Measurements from ENCODE around the gene RASGRP3.

The RASGRP3 gene

DNA sequence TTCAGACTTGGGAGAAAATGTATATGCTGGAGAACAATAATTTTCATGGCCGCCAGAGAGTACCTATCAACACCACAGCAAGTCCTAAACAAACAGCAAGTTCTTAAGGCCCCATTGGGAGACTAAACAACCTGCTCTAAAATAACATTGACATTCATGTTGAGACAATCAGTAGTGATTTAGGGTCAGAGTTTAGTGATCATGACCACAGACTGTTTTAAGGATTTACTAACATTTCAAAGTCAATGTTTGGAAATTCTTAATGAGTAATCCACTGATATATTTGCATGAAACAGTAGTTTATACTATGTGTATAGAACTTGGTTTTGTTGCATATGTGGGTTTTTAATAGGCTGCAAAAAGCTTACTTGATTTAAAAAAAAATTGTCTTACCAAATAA lies 34.7 kb downstream of the RASGRP3 start:
- Histone ChIP-seq H3K36me3 (no peaks in the 10 kb centered on the region), H3K27me3 (no peaks in the 10 kb centered on the region), H3K4me3 (ENCODE audit: low read depth in 1 of 2, low read length in 1 of 2) (no peak overlapping the region), H3K4me1 (ENCODE audit: control insufficient read depth in 1 of 2, insufficient read depth in 1 of 2, low read depth in 1 of 2, low read length in 1 of 2) (no peaks in the 10 kb centered on the region), H3K27ac (no peak overlapping the region), H3K9me3 (no peaks in the 10 kb centered on the region)
- no peak for TF ChIP-seq CTCF (IDR thresholded peaks at IDR 0.05)

DNA sequence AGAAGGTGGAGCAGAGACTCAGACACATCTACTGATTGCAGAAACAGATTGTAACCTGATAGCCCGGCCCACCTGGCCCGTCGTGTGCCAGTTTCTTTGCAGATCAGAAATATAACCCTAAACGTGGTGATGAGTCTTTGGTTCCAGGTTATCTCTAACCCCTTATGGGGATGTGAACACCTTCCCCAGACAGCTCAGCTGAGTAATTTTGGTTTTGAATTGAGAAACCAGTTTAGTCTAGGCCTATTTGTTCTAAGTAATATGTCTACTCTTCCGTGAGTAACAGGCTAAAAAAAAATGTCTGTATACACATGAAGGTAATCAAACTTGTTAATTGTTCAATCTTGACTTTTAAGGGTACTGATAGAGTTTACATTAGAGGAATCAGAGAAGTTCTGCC lies 35.7 kb downstream of the RASGRP3 start:
- H3K36me3 ChIP-seq = no peaks in the 10 kb centered on the region
- no peak for TF ChIP-seq CTCF (IDR thresholded peaks at IDR 0.05)

DNA sequence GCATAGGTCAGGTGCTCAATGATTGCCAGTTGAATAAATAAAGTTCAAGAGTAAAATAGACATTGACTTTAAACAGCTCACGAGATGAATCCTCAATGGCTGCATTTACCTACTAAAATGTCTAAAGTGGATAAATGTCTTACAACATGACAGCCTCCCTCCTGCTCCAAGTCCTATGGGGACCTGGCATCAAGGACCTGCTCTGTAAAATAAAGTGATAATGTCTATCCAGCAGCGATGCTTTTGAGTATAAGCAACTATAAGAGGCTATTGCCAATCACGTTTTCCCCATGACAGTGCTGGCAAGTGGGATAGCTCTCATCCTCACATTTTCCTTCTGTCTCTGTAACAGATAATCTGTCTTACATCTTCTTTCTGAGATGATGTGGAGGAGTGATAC lies 37.0 kb downstream of the RASGRP3 start:
- TF ChIP-seq CTCF (IDR thresholded peaks at IDR 0.05) = no peak
- Histone ChIP-seq H3K4me3 (ENCODE audit: low read depth in 1 of 2, low read length in 1 of 2) (no peak overlapping the region), H3K36me3 (no peaks in the 10 kb centered on the region), H3K4me1 (ENCODE audit: control insufficient read depth in 1 of 2, insufficient read depth in 1 of 2, low read depth in 1 of 2, low read length in 1 of 2) (no peaks in the 10 kb centered on the region), H3K27ac (no peak overlapping the region), H3K9me3 (no peaks in the 10 kb centered on the region), H3K27me3 (no peaks in the 10 kb centered on the region)

More for the DNA sequence above, 35.7 kb downstream of the RASGRP3 start:
- Histone ChIP-seq H3K9me3 (no peaks in the 10 kb centered on the region), H3K4me3 (ENCODE audit: low read depth in 1 of 2, low read length in 1 of 2) (no peak overlapping the region), H3K27me3 (no peaks in the 10 kb centered on the region), H3K27ac (no peak overlapping the region), H3K4me1 (ENCODE audit: control insufficient read depth in 1 of 2, insufficient read depth in 1 of 2, low read depth in 1 of 2, low read length in 1 of 2) (no peaks in the 10 kb centered on the region)

GRCh38 chr2:33516456-33516995 lies 40.1 kb downstream of the RASGRP3 start:
- no peak for TF ChIP-seq CTCF (IDR thresholded peaks at IDR 0.05)
- H3K9me3 ChIP-seq = no peaks in the 10 kb centered on the region
- H3K4me1 ChIP-seq (ENCODE audit: control insufficient read depth in 1 of 2, insufficient read depth in 1 of 2, low read depth in 1 of 2, low read length in 1 of 2) = no peaks in the 10 kb centered on the region
- no peak overlapping the region for H3K4me3 ChIP-seq (ENCODE audit: low read depth in 1 of 2, low read length in 1 of 2)
- no peak overlapping the region for H3K27ac ChIP-seq
- no peaks in the 10 kb centered on the region for H3K36me3 ChIP-seq
- H3K27me3 ChIP-seq = no peaks in the 10 kb centered on the region

DNA sequence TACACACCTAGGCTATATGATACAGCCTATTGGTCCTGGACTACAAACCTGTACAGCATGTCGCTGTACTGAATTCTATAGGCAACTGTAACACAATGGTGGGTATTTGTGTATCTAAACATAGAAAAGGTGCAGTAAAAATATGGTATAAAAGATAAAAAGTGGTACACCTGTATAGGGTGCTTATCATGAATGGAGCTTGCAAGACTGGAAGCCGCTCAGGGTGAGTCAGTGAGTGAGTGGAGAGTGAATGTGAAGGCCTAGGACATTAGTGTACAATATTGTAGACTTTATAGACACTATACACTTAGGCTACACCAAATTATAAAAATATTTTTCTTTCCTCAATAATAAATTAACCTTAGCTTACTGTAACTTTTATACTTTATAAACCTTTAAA lies 41.8 kb downstream of the RASGRP3 start:
- no peaks in the 10 kb centered on the region for H3K36me3 ChIP-seq
- H3K27ac ChIP-seq = no peak overlapping the region
- no peaks in the 10 kb centered on the region for H3K27me3 ChIP-seq
- peaks cover 0 to 3% of the 10 kb centered on the region in 2 experiments for H3K4me1 ChIP-seq (ENCODE audit: control insufficient read depth in 1 of 2, insufficient read depth in 1 of 2, low read depth in 1 of 2, low read length in 1 of 2)
- no peaks in the 10 kb centered on the region for H3K9me3 ChIP-seq
- no peak for TF ChIP-seq CTCF (IDR thresholded peaks at IDR 0.05)
- no peak overlapping the region for H3K4me3 ChIP-seq (ENCODE audit: low read depth in 1 of 2, low read length in 1 of 2)

DNA sequence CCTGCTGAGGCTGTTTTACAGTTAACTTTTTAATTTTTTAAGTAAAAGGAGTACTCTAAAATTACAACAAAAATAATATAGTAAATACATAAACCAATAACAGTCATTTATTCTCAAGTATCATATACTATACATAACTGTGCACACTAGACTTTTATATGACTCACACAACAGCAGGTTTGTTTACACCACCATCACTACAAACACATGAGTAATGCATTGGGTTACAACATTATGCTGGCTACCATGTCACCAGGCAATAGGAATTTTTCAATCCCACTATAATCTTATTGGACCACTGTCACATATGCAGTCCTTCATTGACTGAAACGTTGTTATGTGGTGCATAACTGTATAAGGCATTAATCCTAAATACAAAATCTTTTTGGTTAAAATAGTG lies 42.5 kb downstream of the RASGRP3 start:
- H3K27ac ChIP-seq = no peak overlapping the region
- no peaks in the 10 kb centered on the region for H3K36me3 ChIP-seq
- H3K27me3 ChIP-seq = no peaks in the 10 kb centered on the region
- H3K9me3 ChIP-seq = no peaks in the 10 kb centered on the region
- peaks cover 0 to 3% of the 10 kb centered on the region in 2 experiments for H3K4me1 ChIP-seq (ENCODE audit: control insufficient read depth in 1 of 2, insufficient read depth in 1 of 2, low read depth in 1 of 2, low read length in 1 of 2)
- no peak overlapping the region for H3K4me3 ChIP-seq (ENCODE audit: low read depth in 1 of 2, low read length in 1 of 2)
- no peak for TF ChIP-seq CTCF (IDR thresholded peaks at IDR 0.05)
